Measurements from ENCODE around the gene KCNQ1. TPM values are rescaled to one million over a fixed set of nuclear protein-coding genes. Genes with fewer than 3 reads are reported as not detected.

Gene KCNQ1
- polyA plus RNA-seq, 10 donors, result 1.2 to 3.6 (median 2.4) TPM

- no peak for DNase-seq
Measured at GRCh38 chr11:2644844-2645778, 200.3 kb downstream of the KCNQ1 start.

- no peak for DNase-seq
Measured at GRCh38 chr11:2645779-2646118, 200.9 kb downstream of the KCNQ1 start.

GRCh38 chr11:2647167-2647566, 202.4 kb downstream of the KCNQ1 start:
- no peak for DNase-seq

- no peak for DNase-seq
Measured at GRCh38 chr11:2647953-2648352, 203.1 kb downstream of the KCNQ1 start.

GRCh38 chr11:2649400-2649799, 204.6 kb downstream of the KCNQ1 start:
- no peak for DNase-seq

GRCh38 chr11:2649848-2650247, 205.0 kb downstream of the KCNQ1 start:
- no peak for DNase-seq

GRCh38 chr11:2650343-2650867, 205.6 kb downstream of the KCNQ1 start:
- no peak for DNase-seq

- DNase-seq, result no peak
Measured at GRCh38 chr11:2651054-2651617, 206.3 kb downstream of the KCNQ1 start.

GRCh38 chr11:2651826-2652271, 207.0 kb downstream of the KCNQ1 start:
- DNase-seq, result peak in 2 of 3 donors; percentile 71 to 88

- peak in 2 of 3 donors; percentile 54 to 79 for DNase-seq
Measured at GRCh38 chr11:2652333-2653197, 207.8 kb downstream of the KCNQ1 start.

- DNase-seq, result peak in 2 of 3 donors; percentile 49 to 79
Measured at GRCh38 chr11:2653198-2653551, 208.4 kb downstream of the KCNQ1 start.

- peak; percentile 64 to 77 (median 66) for DNase-seq
Measured at GRCh38 chr11:2653930-2654739, 209.3 kb downstream of the KCNQ1 start.

- no peak for DNase-seq
Measured at GRCh38 chr11:2655016-2655719, 210.4 kb downstream of the KCNQ1 start.

- DNase-seq, result no peak
Measured at GRCh38 chr11:2655834-2656622, 211.2 kb downstream of the KCNQ1 start.

GRCh38 chr11:2656859-2657258, 212.1 kb downstream of the KCNQ1 start:
- DNase-seq, result no peak

- no peak for DNase-seq
Measured at GRCh38 chr11:2657697-2658284, 213.0 kb downstream of the KCNQ1 start.

- no peak for DNase-seq
Measured at GRCh38 chr11:2660357-2660939, 215.6 kb downstream of the KCNQ1 start.

GRCh38 chr11:2661173-2662023, 216.6 kb downstream of the KCNQ1 start:
- no peak for DNase-seq

Measured in muscle of back (tissue), 11 donors.